SK-N-SH treated with all-trans-retinoic acid at 6 μM for 48 hours (cell line): ENCODE data around the gene ZNF648.

Experiments
- ARNTL ChIP-seq: fragments of 450-650 bp; formaldehyde crosslinking; IDR thresholded peaks from 2 replicates; pipeline ENCODE4 v1.5.0; 2020; ENCODE audit warnings: low read depth, mild to moderate bottlenecking, moderate library complexity, borderline replicate concordance
- PPARA ChIP-seq: fragments of 250-450 bp; sonication (Bioruptor Pico); IDR thresholded peaks from 2 replicates; pipeline ENCODE4 v1.5.0; 2020; ENCODE audit warnings: mild to moderate bottlenecking, borderline replicate concordance
- SNAI2 ChIP-seq: fragments of 250-450 bp; sonication (Bioruptor Pico); IDR thresholded peaks from 2 replicates; pipeline ENCODE4 v1.5.0; 2020; ENCODE audit warnings: mild to moderate bottlenecking, moderate library complexity
- ZFP30 ChIP-seq: fragments of 450-650 bp; formaldehyde crosslinking; IDR thresholded peaks from 2 replicates; pipeline ENCODE4 v1.5.0; 2022; ENCODE audit warnings: mild to moderate bottlenecking, moderate library complexity
- TF ChIP-seq, protein P1 (sequence below): fragments of 250-450 bp; sonication (Bioruptor Pico); IDR thresholded peaks from 2 replicates; pipeline ENCODE4 v1.8.0; 2020; ENCODE audit warnings: mild to moderate bottlenecking, moderate library complexity, borderline replicate concordance
- TF ChIP-seq, protein P2 (sequence below): fragments of 250-450 bp; sonication (Bioruptor Pico); IDR thresholded peaks from 2 replicates; pipeline ENCODE4 v1.5.1; 2021; ENCODE audit warnings: mild to moderate bottlenecking, moderate library complexity
- TF ChIP-seq, protein P3 (sequence below): fragments of 250-450 bp; sonication (Bioruptor Pico); IDR thresholded peaks from 2 replicates; pipeline ENCODE4 v1.8.0; 2021; ENCODE audit warnings: low read depth, mild to moderate bottlenecking, moderate library complexity, borderline replicate concordance

DNA sequence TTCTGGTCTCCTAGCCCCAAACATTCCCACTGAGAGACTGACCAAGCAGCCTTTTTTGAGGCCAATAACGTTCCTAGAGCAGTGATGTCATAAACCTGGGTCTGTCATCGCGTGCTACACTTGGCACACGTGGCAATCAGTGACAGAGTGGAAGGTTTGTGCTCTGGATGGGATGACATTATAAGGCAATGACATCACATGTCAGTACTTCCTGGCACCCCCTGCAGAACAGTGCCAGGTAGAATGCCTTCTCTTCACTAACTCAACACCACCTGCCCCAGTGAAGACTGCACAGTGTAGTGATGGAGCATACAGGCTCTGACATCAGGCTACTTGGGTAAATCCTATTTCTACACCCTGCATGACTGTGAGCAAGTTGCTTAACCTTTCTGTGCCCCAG, 5.4 kb upstream of the ZNF648 start:
- TF ChIP-seq, protein P1, sequence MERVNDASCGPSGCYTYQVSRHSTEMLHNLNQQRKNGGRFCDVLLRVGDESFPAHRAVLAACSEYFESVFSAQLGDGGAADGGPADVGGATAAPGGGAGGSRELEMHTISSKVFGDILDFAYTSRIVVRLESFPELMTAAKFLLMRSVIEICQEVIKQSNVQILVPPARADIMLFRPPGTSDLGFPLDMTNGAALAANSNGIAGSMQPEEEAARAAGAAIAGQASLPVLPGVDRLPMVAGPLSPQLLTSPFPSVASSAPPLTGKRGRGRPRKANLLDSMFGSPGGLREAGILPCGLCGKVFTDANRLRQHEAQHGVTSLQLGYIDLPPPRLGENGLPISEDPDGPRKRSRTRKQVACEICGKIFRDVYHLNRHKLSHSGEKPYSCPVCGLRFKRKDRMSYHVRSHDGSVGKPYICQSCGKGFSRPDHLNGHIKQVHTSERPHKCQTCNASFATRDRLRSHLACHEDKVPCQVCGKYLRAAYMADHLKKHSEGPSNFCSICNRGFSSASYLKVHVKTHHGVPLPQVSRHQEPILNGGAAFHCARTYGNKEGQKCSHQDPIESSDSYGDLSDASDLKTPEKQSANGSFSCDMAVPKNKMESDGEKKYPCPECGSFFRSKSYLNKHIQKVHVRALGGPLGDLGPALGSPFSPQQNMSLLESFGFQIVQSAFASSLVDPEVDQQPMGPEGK (CRISPR knock-in tag) = no peak
- TF ChIP-seq SNAI2 (CRISPR knock-in tag) (no peak), ZFP30 (no peak), ARNTL (CRISPR knock-in tag) (no peak), PPARA (CRISPR knock-in tag) (no peak)
- TF ChIP-seq, protein P2, sequence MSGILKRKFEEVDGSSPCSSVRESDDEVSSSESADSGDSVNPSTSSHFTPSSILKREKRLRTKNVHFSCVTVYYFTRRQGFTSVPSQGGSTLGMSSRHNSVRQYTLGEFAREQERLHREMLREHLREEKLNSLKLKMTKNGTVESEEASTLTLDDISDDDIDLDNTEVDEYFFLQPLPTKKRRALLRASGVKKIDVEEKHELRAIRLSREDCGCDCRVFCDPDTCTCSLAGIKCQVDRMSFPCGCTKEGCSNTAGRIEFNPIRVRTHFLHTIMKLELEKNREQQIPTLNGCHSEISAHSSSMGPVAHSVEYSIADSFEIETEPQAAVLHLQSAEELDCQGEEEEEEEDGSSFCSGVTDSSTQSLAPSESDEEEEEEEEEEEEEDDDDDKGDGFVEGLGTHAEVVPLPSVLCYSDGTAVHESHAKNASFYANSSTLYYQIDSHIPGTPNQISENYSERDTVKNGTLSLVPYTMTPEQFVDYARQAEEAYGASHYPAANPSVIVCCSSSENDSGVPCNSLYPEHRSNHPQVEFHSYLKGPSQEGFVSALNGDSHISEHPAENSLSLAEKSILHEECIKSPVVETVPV (CRISPR knock-in tag) = no peak
- TF ChIP-seq, protein P3, sequence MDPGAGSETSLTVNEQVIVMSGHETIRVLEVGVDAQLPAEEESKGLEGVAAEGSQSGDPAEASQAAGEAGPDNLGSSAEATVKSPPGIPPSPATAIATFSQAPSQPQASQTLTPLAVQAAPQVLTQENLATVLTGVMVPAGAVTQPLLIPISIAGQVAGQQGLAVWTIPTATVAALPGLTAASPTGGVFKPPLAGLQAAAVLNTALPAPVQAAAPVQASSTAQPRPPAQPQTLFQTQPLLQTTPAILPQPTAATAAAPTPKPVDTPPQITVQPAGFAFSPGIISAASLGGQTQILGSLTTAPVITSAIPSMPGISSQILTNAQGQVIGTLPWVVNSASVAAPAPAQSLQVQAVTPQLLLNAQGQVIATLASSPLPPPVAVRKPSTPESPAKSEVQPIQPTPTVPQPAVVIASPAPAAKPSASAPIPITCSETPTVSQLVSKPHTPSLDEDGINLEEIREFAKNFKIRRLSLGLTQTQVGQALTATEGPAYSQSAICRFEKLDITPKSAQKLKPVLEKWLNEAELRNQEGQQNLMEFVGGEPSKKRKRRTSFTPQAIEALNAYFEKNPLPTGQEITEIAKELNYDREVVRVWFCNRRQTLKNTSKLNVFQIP = no peak
